OCI-LY1 (cell line): Measurements from ENCODE around the gene FZD7.

Experiments
- EZH2 ChIP-seq: fragments of 200-600 bp; sonication (generic), shearing (Covaris generic); IDR thresholded peaks from 2 replicates; pipeline ENCODE4 v1.8.0; 2017; ENCODE audit warnings: borderline replicate concordance, mixed run types, mild to moderate bottlenecking, antibody characterized with exemption, low read length, moderate library complexity, mixed read lengths
- TF ChIP-seq, protein P1 (sequence below): fragments of 200-600 bp; sonication (generic), shearing (Covaris generic); IDR thresholded peaks from 2 replicates; pipeline ENCODE4 v1.5.1; 2017; ENCODE audit warnings: mild to moderate bottlenecking, antibody characterized with exemption, low read length, moderate library complexity, mixed read lengths

DNA sequence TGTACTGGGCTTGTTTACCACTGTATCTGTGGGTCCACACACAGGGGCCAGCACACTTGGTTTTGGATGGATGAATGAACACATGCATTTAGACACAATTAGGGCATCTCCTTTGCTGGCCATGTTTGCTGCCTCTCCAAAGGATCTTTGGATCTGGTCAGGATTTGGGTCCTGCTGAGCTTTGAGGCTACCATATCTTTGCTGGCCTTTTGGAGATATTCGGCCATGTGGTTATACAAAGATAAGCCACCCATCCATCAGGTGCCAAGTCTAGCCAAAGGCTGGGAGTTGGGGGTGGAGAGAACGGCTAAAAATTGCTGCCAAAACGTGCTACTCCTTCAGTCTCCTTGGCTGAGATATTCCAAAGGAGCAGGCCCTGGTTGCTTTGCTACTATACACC is 18.2 kb upstream of the FZD7 start:
- TF ChIP-seq EZH2: no peak
- TF ChIP-seq, protein P1, sequence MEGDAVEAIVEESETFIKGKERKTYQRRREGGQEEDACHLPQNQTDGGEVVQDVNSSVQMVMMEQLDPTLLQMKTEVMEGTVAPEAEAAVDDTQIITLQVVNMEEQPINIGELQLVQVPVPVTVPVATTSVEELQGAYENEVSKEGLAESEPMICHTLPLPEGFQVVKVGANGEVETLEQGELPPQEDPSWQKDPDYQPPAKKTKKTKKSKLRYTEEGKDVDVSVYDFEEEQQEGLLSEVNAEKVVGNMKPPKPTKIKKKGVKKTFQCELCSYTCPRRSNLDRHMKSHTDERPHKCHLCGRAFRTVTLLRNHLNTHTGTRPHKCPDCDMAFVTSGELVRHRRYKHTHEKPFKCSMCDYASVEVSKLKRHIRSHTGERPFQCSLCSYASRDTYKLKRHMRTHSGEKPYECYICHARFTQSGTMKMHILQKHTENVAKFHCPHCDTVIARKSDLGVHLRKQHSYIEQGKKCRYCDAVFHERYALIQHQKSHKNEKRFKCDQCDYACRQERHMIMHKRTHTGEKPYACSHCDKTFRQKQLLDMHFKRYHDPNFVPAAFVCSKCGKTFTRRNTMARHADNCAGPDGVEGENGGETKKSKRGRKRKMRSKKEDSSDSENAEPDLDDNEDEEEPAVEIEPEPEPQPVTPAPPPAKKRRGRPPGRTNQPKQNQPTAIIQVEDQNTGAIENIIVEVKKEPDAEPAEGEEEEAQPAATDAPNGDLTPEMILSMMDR: no peak
